Lower leg skin (tissue), 4 donors: ENCODE results near the gene LRAT. TPM values are rescaled to one million over a fixed set of nuclear protein-coding genes. Genes with fewer than 3 reads are reported as not detected.

Experiments
- DNase-seq, 2 donors: peaks; one replicate each; pipeline ENCODE4 v3.0.0-alpha.2; 2019; ENCODE audit warnings: low spot score in 2 of 2
- H3K4me3 ChIP-seq: fragments of 200-600 bp; sonication (generic); 2 replicates; pipeline ENCODE4 v1.5.1; 2017; ENCODE audit warnings: mild to moderate bottlenecking, low read depth; ENCODE audit not compliant: poor library complexity, severe bottlenecking
- POLR2A ChIP-seq, 2 donors: fragments of 450-650 bp; IDR thresholded peaks; one replicate each; pipeline ENCODE4 v1.6.1; 2016 to 2017; ENCODE audit warnings: antibody characterized with exemption in 2 of 2, mild to moderate bottlenecking in 1 of 2, moderate library complexity in 1 of 2
- WGBS, 2 donors: methylation state at CpG; one replicate each; pipeline ENCODE4 v1.1.5; 2018; 5-methylcytosine and 5-hydroxymethylcytosine counted together
- intact Hi-C: fragments of 100-400 bp; cut with DNase I; formaldehyde crosslinking; loops from one replicate; pipeline ENCODE4 v1.15.0; 2023; ENCODE audit warnings: low total_unique reads
- total RNA-seq, 4 donors: library from RNA; depleted of rRNA; stranded (reverse); fragments of >200 nt; gene quantifications; one replicate each; pipeline ENCODE4 v1.1.0, GENCODE V29; 2016
- TF ChIP-seq, protein P1 (sequence below), 3 donors: fragments of 450-650 bp; IDR thresholded peaks; one replicate each; pipeline ENCODE4 v1.5.1; 2016; ENCODE audit warnings: antibody characterized with exemption in 3 of 3, mild to moderate bottlenecking in 3 of 3, moderate library complexity in 2 of 3

LRAT gene
- total RNA-seq, 4 donors from 2014 or later, result 0.13 to 0.66 (median 0.16) TPM

DNA sequence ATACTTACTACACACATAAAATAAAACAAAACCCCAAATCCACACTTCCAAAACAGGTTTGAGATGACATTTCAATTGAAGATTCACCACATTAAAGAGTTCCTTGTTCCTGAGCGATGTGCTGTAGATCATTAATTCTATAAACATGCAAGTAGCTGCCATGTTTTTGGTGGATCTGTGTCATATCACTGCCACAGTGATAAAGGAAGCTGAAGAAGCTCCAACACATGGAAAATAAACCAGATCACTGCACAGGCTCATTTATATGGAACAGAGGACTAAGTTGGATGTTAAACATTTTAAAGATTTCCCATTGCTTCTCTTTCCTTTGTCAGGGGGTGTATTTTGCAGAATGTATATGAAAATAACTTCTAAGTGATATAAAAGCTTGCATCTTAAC lies 34.5 kb downstream of the LRAT start:
- no peak for DNase-seq
- no peak overlapping the region for H3K4me3 ChIP-seq
- TF ChIP-seq POLR2A (IDR thresholded peaks at IDR 0.05), result no peak
- TF ChIP-seq, protein P1, sequence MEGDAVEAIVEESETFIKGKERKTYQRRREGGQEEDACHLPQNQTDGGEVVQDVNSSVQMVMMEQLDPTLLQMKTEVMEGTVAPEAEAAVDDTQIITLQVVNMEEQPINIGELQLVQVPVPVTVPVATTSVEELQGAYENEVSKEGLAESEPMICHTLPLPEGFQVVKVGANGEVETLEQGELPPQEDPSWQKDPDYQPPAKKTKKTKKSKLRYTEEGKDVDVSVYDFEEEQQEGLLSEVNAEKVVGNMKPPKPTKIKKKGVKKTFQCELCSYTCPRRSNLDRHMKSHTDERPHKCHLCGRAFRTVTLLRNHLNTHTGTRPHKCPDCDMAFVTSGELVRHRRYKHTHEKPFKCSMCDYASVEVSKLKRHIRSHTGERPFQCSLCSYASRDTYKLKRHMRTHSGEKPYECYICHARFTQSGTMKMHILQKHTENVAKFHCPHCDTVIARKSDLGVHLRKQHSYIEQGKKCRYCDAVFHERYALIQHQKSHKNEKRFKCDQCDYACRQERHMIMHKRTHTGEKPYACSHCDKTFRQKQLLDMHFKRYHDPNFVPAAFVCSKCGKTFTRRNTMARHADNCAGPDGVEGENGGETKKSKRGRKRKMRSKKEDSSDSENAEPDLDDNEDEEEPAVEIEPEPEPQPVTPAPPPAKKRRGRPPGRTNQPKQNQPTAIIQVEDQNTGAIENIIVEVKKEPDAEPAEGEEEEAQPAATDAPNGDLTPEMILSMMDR (IDR thresholded peaks at IDR 0.05), result no peak
- intact Hi-C loops, result no loop called here
- 75 to 91% methylated on average over 1 of the region's 1 CpG for WGBS, 2 donors

DNA sequence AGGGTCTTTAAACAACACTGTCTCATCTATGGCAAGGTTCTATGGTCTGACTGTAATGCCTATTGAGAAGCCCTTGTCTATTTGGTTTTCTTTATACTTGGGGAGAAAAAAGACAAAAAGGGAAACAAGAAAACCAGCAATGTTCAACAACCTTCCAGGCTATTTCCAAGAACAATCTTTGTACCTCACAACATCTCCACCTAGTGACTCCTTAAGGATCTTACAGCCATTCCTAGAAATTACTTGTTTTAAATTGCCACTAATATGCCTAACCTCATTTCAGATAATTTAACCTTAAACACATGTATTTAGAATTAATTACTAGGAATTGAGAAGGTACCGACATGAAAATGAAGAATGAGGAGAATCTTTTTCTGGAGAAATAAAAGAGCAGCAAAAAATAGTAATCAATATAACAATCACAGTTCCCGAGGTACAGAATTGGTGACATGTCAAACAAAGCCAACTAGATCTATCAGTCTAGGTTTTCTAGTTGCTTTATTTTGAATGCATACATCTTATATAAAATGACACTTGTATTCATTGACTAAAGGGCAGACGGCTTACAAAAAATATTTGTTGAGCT lies 35.7 kb downstream of the LRAT start:
- TF ChIP-seq POLR2A (IDR thresholded peaks at IDR 0.05), result no peak
- TF ChIP-seq, protein P1 (IDR thresholded peaks at IDR 0.05), result no peak
- H3K4me3 ChIP-seq, result no peak overlapping the region
- DNase-seq, result no peak
- intact Hi-C loops, result no loop called here
- 42 to 44% methylated on average over 3 of the region's 3 CpGs for WGBS, 2 donors

DNA sequence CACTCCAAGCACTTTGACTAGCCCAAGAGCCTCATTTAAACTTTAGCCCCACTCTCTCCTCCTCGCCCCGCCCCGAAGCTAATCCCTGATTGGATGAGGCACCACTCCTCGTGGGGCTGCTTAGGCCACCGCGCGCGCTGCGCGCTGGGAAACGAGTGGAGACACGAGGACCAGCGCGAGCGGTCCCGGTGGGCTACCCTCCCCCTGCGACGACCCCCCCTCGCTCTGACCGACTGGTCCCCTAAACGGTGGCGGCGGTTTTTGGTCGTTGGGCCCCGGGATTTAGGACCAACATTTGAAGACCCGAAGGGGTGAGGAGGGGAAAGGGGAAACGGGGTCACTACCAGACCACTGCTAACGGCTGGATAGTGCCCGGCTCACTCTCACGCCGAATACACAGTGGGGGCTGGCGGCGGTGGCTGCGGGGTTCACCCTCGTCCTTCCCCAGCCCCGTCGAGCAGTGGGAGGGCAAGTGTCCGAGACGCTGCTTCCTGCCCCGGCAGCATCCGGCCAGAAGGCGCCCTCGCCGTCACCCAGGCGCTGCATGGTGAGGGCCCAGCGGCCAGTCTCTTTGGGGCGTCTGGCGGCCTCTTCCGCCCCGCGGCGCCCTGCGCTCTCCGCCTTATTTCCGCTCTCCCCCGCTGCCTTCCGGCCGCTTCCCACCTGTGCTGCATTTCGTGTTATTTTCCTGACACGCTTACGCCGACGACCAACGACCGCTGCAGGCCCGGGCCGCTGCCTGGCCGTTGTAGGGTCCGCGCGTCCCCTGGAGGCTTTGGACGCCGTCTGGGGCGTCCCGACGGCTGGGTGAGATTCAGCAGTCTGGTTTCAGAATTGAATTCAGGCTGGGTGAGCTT lies 37.6 kb downstream of the LRAT start, which contains the start of gene RBM46:
Gene RBM46 (plus strand): TSS at position 147 of the 857 bp plus-strand sequence. CDS start 15,481 bp downstream, outside the sequence.
- H3K4me3 ChIP-seq, result no peak within 1 kb of the TSS
- no peak for DNase-seq
- intact Hi-C loops, result no loop called here
- TF ChIP-seq, protein P1 (IDR thresholded peaks at IDR 0.05), result no peak
- no peak for TF ChIP-seq POLR2A (IDR thresholded peaks at IDR 0.05)
- 74 to 76% methylated on average over 73 to 76 of the region's 76 CpGs for WGBS, 2 donors

DNA sequence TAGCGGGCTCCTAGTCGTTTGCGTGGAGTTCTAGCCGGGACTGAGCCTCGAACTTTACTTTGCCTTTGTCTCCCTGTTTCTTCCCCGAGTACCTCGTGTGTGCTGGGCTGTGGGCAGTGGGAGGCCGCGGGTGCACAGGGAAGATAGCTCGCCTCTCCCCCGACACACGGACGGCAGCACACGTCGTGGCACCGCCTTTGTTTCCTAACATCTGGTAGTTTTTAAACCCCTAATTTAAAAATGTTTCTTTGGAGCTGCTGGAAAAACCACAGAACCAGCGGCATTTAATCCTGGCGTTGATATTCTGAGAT lies 38.1 kb downstream of the LRAT start:
- TF ChIP-seq, protein P1 (IDR thresholded peaks at IDR 0.05), result no peak
- TF ChIP-seq POLR2A (IDR thresholded peaks at IDR 0.05), result no peak
- no peak for DNase-seq
- no peak overlapping the region for H3K4me3 ChIP-seq
- WGBS, 2 donors, result 71 to 75% methylated on average over 18 of the region's 18 CpGs
- intact Hi-C loops, result no loop called here

Other genes with a start within 250 kb of the LRAT start
- 10 to 100 TPM; 30.3 to 42.4 (median 31.9) TPM for gene PLRG1, start 193.6 kb upstream of the LRAT start, total RNA-seq
- gene FGB, start 181.0 kb upstream of the LRAT start, total RNA-seq, result not detected
- gene FGA, start 153.3 kb upstream of the LRAT start, total RNA-seq, result not detected
- gene FGG, start 131.3 kb upstream of the LRAT start, total RNA-seq, result not detected
- gene RBM46, start 37.3 kb downstream of the LRAT start, total RNA-seq, result not detected